NCI-H1694 (cell line): Measurements from ENCODE around the gene FOXD2.

Experiments
- DNase-seq: peaks from one replicate; lab custom pipeline; 2025; lab: John Stamatoyannopoulos, UW

Gene FOXD2

DNA sequence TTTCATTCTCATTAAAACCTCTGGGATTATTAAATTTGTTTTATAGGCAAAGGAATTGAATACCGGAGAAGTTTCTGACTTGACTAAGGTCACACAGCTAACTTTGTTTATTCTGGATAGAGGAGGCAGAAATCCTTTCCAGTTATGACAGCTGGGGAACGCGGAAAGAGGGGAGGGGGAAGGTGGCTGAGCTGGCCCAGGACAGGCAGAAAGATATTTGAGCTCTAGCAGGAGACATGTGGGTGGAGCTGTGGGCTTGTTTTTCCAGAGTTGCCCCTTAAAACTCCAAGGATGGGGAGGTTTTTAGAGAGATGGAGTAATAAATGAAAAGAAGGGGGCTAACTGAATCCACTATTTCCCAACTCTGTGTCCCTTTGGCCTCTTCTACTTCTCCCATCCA is 27.8 kb downstream of the FOXD2 start:
- DNase-seq, result no peak

DNA sequence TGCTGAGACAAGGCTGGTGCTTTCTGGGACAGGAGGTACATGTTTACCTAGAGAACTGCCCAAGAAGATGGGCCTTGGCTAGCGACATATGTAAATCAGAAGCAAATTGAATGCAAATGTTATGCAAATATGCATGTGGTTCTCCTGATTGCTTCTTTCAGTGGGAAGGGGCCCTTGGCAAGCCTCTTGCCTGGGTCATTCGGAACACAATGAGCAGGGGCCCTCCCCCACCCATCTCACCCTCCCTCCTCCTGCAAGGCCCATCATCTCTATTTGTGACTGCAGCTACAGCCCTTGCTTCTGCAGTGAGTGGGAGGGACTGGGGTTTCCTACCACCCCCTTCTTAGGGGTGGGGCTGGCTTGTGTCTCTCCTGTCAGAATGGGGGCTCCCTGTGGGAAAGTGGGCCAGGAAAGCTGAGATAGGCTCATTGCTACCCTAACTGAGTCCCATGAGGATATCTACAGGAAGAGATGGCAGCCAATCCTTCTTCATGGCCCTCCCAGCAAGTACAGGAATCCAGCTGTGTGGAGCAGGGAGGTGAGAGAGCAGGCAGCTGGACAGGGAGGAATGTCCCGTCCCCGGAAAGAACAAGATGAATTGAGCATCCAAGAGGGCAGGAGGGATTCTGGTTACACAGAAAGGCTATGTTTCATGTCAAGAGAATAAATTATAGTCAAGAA is 31.0 kb downstream of the FOXD2 start:
- DNase-seq, result no peak

DNA sequence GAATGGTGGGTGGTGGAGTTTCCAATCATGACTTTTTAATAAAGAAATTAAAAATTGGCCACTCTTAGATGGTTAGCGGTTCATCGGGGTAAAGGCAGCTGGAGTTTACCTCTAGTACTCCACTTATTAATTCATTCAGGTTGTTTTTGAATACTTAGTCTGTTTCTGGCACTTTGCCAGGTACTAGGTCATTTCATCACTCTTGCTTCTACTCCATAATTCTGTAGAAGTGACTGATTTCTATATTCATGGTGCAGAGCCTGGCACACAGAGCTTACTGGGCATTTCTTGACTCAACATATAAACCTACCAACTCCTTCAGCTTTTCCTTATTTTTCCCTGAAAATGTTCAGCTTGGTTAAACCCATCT is 31.5 kb downstream of the FOXD2 start:
- DNase-seq, result no peak

DNA sequence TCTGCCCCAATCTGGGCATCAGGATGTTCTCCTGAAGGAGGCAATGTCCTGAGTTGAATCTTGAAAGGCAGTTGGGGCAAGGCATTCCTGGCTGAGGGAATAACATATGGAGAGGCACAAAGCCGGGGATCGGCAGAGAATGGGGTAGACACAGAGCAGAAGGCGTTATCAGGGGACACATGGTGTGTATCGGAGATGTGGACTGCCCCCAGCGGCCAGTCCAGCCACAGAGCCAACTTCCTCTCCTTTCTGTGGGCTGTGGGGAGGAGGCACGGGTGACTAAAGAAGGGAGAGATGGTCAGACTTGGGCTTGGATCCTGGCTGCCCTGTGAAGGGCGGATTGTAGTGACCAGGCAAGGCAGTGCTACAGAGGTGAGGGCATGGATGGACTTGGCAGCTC is 32.1 kb downstream of the FOXD2 start:
- DNase-seq, result no peak

DNA sequence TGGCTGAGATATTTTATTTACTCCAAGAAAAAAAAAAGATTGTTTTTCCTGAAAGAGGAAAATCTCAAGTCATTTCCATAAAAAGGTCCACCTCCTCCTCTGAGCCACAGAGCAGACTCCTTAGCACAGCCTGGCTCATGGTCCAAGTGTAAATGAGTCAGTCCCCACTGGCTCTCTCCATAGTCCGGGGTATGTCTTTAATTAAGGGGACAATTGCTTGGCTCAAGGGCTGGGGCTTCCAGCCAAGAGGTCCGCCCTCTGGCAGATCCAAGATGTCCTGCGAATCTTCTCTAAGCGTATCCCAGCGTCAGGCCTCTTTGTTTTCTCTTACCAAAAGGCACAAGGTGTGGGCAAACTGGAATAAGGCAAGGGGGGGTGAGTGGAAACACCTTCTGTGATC is 33.3 kb downstream of the FOXD2 start:
- DNase-seq, result no peak

DNA sequence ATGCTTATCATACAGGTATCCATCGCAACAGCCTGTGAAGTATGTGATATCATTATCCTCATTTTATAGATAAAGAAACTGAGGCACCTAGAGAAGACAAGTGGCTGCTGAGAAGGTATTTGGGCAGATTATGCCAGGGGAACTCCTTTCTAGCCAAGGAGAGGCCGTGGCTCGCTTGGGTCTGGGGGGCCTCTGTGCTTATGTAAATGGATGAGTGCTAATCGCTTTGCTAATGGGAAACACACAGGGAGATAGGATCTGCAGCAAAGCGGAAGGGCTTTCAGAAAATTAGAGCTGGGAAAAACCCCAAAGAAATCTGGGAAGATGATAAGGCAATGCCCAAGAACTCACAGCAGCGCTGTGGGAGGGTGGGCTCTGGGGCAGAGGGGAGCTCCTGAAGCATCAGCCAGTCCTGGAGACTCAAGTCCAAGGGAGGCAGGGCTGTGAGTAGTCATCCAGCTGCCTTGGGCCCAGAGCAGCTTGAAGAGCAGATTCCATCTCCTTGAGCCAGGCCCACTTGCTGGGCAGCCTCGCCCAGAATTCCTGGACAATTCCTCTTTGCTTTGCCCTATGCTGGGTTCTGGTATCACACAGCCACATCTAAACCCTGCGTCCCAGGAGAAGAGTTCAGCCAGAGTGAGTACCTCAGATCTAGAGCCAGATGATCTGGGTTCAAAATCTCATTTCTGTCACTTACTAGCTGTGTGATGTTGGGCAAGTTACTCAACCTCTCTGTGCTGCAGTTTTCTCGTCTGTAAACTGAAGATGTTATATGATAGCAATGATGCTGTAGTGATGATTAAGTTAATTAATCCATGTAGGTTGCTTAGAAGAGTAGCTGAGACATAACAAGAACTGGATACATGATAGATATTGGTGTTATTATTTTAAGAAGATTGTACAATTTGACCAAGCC is 36.7 kb downstream of the FOXD2 start:
- DNase-seq, result no peak

DNA sequence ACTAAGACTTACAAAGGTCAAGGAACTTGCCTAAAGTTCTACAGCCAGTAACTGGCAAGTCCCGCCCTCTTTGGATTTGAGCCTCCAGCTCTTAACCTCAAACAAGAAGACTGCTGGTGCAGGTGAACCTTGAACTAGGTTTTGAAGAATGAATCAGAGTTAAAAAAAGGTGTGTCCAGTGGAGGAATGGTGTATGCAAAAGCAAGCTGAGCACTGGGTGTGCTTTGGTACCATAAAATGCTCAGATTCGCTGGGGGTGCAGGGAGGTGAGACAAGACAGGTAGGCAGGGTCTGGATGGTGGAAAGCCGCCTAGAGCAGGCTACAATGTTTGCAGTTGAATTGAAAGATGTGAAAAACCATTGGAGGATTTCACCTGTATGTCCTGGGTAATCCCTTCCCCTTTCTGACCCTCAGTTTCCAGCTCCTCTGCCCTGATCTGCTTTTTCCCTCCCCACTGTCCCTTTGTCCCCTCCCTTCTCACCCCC is 39.8 kb downstream of the FOXD2 start:
- DNase-seq, result no peak

DNA sequence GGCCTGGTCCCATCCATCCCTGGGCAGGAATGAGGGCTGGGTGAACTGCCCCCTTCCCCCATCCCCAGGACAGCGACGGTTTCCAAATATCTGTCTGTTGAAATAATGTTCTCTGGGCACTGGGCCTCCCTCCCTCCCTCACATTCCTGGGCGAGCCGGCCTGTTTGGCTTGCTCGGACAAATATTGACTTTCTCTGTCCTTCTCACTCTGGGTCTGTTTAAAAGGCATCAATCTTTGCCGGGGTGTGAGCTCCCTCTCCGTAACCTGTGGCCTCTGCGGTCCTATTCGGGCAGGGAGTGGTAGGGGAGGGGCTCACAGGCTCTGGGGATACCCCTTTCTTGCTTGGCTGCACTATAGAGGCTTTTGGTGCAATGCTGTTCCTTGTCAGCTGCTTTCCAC is 40.2 kb downstream of the FOXD2 start:
- no peak for DNase-seq

DNA sequence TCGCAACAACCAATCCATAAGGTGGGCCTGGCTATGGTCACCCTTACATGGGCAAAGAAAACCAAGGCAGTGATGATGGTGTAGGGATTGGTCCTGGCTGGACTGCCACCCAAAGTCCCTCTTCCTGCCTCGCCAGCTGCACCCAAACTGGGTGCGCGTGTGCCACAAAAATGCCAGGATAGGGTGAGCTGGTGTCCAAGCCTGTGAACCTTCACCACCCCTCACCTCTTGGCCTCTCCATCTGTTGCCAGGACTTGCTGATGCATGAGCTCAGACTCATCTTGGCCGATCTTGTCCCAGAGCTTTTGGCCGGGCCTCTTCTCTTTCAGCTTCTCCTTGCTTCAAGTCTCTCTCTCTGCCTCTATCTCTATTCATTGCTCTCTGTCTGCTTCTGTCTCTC is 41.8 kb downstream of the FOXD2 start:
- DNase-seq, result no peak

DNA sequence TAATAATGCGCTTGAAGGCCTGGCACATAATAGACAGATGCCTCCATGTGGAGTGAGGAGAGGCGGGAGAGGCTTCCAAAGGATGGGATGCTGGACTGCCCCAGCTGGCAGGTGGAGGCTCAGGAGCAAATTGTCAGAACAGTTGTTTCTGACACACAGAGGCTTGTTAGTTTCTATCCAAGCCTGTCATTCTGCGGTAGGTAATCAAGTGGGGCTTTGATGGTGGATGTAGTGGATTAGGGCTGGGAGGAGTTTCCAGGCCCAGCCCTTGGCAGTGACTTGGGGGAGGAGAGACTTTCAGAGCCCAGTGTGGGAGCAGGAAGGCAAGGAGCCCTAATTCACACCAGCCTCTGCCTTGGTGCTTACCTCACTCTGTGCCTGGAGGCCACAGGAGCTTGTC is 44.1 kb downstream of the FOXD2 start:
- DNase-seq, result no peak

DNA sequence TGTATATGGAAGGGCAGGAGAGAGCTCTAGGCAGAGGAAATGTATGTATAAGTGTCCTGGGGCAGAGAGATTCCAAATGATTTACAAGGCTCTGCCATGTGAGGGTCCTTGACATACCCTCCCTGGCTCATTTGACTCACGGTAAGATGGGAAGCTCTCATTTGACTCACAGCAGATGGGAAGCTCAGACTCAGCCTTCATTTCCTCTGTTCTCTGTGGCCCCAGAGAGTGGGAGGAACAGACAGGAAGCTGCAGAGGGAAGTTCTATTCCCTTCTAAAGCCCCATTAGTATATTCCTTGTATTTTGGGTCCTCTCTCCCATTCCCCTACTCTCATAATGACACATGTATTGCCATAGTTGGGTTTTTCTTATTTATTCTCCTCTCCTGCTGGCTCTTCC is 44.9 kb downstream of the FOXD2 start:
- DNase-seq, result no peak

DNA sequence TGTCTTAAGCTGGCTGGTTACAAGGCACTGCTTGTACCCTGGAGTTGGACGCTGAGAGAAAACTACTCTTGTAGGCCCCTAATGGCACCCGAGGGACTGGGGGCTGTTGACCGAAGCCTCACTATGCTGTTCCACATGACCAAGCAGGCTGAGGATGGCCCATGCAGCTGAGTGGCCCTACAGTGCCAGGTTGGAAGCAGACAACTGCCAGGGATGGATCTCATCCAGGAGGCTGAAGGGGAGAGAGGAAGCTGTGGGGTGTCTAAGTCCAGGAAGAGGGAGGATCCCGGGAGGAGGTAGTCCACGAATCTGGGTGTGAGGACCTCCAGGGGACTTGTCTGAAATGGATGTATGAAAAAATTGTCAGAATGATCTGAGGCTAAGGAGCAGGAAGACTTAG is 45.8 kb downstream of the FOXD2 start:
- DNase-seq, result no peak

DNA sequence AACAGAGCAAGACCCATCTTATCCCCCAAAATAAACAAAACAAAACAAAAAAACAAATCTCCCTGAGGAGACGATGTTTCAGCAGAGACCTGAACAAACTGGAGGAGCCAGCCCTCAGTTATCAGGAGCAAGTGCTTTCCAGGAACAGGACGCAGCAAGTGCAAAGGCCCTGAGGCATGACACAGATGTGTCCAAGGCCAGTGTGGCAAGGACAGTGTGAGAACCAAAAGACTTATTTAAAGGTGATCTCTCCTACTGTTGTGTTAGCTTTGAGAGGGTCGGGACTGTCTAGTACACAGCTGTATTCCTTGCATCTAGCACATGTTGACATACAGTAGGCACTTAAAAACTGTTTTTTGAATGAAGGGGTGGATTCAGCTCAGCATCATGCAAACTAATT is 48.0 kb downstream of the FOXD2 start:
- DNase-seq, result no peak

DNA sequence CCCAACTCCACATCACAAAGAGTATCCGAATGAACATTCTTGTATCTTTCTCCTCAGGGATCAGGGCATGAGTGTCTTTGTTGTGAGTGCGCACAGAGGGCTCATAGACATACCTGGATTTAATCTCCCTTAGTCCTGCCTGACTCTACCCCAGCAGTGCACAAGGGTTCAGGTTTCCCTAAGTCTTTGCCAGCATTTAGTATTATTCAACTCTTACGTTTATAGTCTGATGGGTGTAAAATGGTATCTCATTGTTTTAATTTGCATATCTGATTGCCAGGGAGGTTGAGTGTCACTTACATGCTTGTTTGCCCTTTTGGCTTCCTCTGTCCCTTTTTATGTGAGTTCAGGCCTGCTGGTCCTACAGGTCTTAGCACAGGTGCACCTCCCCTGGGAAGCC is 49.5 kb downstream of the FOXD2 start:
- DNase-seq, result no peak

DNA sequence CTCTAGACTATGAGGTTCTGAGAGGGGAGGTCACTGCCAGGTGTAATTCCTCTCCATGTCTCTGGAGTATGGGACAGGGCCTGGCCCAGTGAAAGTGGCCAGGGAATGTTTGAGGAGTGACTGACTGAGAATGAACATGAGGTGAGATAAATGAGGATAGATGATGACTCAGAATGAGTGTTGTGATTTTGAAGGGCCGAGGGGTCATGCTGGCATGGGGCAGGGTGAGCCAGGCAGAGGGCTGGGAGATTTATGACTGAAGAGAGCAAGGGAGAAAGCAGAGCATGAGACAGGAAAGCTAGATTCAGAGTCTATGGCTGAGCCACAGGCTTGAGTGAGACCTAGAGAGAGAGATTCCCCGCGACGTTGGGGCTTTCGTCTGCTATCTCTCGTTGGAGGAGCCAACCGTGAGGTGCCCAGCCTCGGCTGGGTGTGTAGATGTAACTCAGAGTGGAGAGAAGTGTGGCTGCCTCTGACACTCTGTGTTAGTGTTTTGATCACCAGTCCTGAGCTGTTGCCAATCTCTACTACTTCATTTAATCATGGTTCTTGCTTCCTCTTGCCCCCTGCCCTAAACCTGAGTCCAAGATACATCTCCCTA is 50.1 kb downstream of the FOXD2 start:
- no peak for DNase-seq
